ENCODE results near the gene MRPS30. TPM values are rescaled to one million over a fixed set of nuclear protein-coding genes. Genes with fewer than 3 reads are reported as not detected.
"Not testable (repeated sequence)": the region's sequence is repeated elsewhere in the genome, so short reads cannot be mapped to it uniquely, and the experiment has no call there.

MRPS30 gene
- total RNA-seq, 2 experiments from 2014 or later: 37.8 to 42.5 TPM

GRCh38 chr5:44794371-44794770 lies 14.4 kb upstream of the MRPS30 start:
- Mint-ChIP-seq H3K4me3 (no peak overlapping the region), H3K36me3 (ENCODE audit: low read depth) (no peaks in the 10 kb centered on the region), H3K27me3 (no peaks in the 10 kb centered on the region), H3K4me1 (peaks cover 5% of the 10 kb centered on the region), H3K9me3 (peaks cover 35% of the 10 kb centered on the region), H3K27ac (no peak overlapping the region)
- ChIA-PET CTCF (no interaction called here), POLR2A (no interaction called here)
- no peak for DNase-seq

GRCh38 chr5:44795496-44795895 lies 13.3 kb upstream of the MRPS30 start:
- Mint-ChIP-seq H3K27ac (no peak overlapping the region), H3K9me3 (peaks cover 35% of the 10 kb centered on the region), H3K36me3 (ENCODE audit: low read depth) (no peaks in the 10 kb centered on the region), H3K4me1 (peaks cover 5% of the 10 kb centered on the region), H3K4me3 (no peak overlapping the region), H3K27me3 (no peaks in the 10 kb centered on the region)
- CTCF ChIA-PET: no interaction called here
- POLR2A ChIA-PET: no interaction called here
- DNase-seq: no peak

- Mint-ChIP-seq H3K36me3 (ENCODE audit: low read depth) (no peaks in the 10 kb centered on the region), H3K4me1 (peaks cover 5% of the 10 kb centered on the region), H3K4me3 (no peak overlapping the region), H3K9me3 (peaks cover 26% of the 10 kb centered on the region), H3K27me3 (peaks cover 7% of the 10 kb centered on the region), H3K27ac (no peak overlapping the region)
- CTCF ChIA-PET: no interaction called here
- DNase-seq: no peak
- POLR2A ChIA-PET: no interaction called here
Observed at GRCh38 chr5:44797841-44798240, 10.9 kb upstream of the MRPS30 start.

DNA sequence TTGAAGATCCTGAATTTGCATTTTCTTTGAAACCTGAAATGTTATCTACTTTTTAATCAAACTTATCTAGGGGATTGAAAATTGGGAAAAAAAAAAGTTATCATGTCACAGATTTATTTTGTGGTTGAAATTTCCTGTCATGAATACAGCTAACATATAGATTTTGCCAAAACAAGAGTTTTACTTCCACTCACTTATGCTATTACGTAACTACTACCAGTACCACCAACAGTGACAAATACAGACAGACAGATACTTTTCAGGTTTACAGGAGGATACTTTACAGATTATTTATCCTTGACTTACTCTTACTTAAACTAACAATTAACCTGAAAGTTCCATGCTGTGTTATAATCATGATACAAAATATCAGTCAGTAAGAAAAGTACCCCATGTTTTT lies 6.8 kb upstream of the MRPS30 start:
- POLR2A ChIA-PET: no interaction called here
- no peaks in the 10 kb centered on the region for H3K36me3 Mint-ChIP-seq (ENCODE audit: low read depth)

GRCh38 chr5:44806608-44807007 lies 2.1 kb upstream of the MRPS30 start:
- no peaks in the 10 kb centered on the region for H3K27me3 Mint-ChIP-seq
- ChIA-PET CTCF (no interaction called here), POLR2A (no interaction called here)
- DNase-seq: no peak
- H3K9me3 Mint-ChIP-seq: no peaks in the 10 kb centered on the region
- H3K36me3 Mint-ChIP-seq (ENCODE audit: low read depth): peaks cover 13% of the 10 kb centered on the region
- H3K27ac Mint-ChIP-seq: no peak overlapping the region
- H3K4me3 Mint-ChIP-seq: no peak overlapping the region
- H3K4me1 Mint-ChIP-seq: peaks cover 26% of the 10 kb centered on the region

More for the DNA sequence above, 6.8 kb upstream of the MRPS30 start:
- CTCF ChIA-PET: no interaction called here
- Mint-ChIP-seq H3K9me3 (peaks cover 2% of the 10 kb centered on the region), H3K4me3 (no peak overlapping the region), H3K27ac (no peak overlapping the region), H3K4me1 (peaks cover 5% of the 10 kb centered on the region), H3K27me3 (peaks cover 7% of the 10 kb centered on the region)
- no peak for DNase-seq

DNA sequence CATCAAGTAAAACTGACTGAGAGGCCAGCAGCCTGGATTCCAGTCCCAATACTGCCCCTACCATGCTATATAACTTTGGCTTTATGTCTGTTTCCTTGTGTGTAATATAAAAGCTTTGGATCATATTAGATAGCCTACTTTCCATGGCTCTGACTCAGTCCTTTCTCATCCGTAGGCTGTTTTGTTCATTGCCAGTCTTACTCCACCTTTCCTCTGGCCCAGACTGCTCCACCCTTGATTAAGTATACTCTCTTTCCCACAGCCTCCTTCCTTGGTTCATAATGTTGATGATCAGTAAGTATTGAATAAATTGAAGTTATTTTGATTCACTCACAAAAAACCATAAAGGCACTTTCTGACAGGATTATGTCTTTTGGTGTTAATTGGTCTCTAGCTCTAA lies 1.5 kb upstream of the MRPS30 start:
- CTCF ChIA-PET: no interaction called here
- Mint-ChIP-seq H3K9me3 (no peaks in the 10 kb centered on the region), H3K36me3 (ENCODE audit: low read depth) (peaks cover 18% of the 10 kb centered on the region), H3K4me1 (peaks cover 30% of the 10 kb centered on the region), H3K27me3 (no peaks in the 10 kb centered on the region), H3K27ac (no peak overlapping the region), H3K4me3 (no peak overlapping the region)
- DNase-seq: no peak
- POLR2A ChIA-PET: no interaction called here

- Mint-ChIP-seq H3K36me3 (ENCODE audit: low read depth) (peaks cover 30% of the 10 kb centered on the region), H3K9me3 (no peaks in the 10 kb centered on the region), H3K4me1 (peaks cover 35% of the 10 kb centered on the region), H3K4me3 (peak overlapping the region; percentile 96), H3K27ac (peak overlapping the region; percentile 94), H3K27me3 (no peaks in the 10 kb centered on the region)
- POLR2A ChIA-PET: interaction anchor here (0.9 to 1.0 kb wide), 2 partner anchors 13 to 1325 kb away, joined by 3 read pairs; no protein-coding TSS in a partner anchor
- DNase-seq: peak; percentile 55
- CTCF ChIA-PET: interaction anchor here (1.8 kb wide), 1 partner anchor 10 kb away, joined by 5 read pairs; no protein-coding TSS in a partner anchor
Observed at GRCh38 chr5:44809215-44809955, 638 bp downstream of the MRPS30 start.

DNA sequence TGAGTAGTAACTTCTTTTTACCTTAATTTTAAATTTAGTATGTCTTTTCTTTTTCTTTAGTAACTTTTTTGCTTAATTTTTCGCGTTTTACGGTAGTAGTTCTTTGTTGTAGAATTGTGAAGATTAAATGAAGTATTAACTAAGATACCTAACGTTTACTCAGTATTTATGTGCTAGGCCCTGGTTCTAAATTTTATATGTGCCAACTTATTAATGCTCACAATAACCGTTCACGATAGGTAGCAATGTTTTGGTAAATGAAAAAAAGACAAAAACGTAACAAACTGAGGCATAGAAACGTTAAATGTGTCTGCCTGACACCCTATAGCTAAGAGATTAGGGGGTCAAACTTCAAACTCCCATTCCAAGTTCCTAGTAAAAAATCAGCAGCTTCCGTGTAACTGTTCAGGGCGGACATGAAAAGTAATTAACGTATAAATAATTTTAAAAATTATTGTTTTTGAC lies 1.2 kb downstream of the MRPS30 start:
- Mint-ChIP-seq H3K27me3 (no peaks in the 10 kb centered on the region), H3K36me3 (ENCODE audit: low read depth) (peaks cover 37% of the 10 kb centered on the region), H3K27ac (peak overlapping the region; percentile 94), H3K4me3 (peak overlapping the region; percentile 96), H3K9me3 (no peaks in the 10 kb centered on the region), H3K4me1 (peaks cover 35% of the 10 kb centered on the region)
- DNase-seq: no peak
- POLR2A ChIA-PET: interaction anchor here (0.9 to 1.0 kb wide), 2 partner anchors 13 to 1326 kb away, joined by 3 read pairs; no protein-coding TSS in a partner anchor
- CTCF ChIA-PET: interaction anchor here (1.8 kb wide), 1 partner anchor 11 kb away, joined by 5 read pairs; no protein-coding TSS in a partner anchor

GRCh38 chr5:44814761-44815160 lies 6.0 kb downstream of the MRPS30 start:
- CTCF ChIA-PET: no interaction called here
- Mint-ChIP-seq H3K27ac (peak overlapping the region; percentile 26), H3K27me3 (no peaks in the 10 kb centered on the region), H3K4me3 (no peak overlapping the region), H3K9me3 (no peaks in the 10 kb centered on the region), H3K36me3 (ENCODE audit: low read depth) (peaks cover 48% of the 10 kb centered on the region), H3K4me1 (peaks cover 26% of the 10 kb centered on the region)
- no peak for DNase-seq
- POLR2A ChIA-PET: no interaction called here

GRCh38 chr5:44821164-44821563 lies 12.4 kb downstream of the MRPS30 start:
- Mint-ChIP-seq H3K4me3 (no peak overlapping the region), H3K27ac (no peak overlapping the region), H3K9me3 (peaks cover 2% of the 10 kb centered on the region), H3K27me3 (no peaks in the 10 kb centered on the region), H3K4me1 (peaks cover 7% of the 10 kb centered on the region), H3K36me3 (ENCODE audit: low read depth) (peaks cover 38% of the 10 kb centered on the region)
- no peak for DNase-seq
- ChIA-PET POLR2A (no interaction called here), CTCF (no interaction called here)

- POLR2A ChIA-PET: not testable (repeated sequence)
- peaks cover 34% of the 10 kb centered on the region for H3K36me3 Mint-ChIP-seq (ENCODE audit: low read depth)
Observed at GRCh38 chr5:44824662-44825061, 15.9 kb downstream of the MRPS30 start.

GRCh38 chr5:44827681-44828080 lies 18.9 kb downstream of the MRPS30 start:
- CTCF ChIA-PET: no interaction called here
- POLR2A ChIA-PET: no interaction called here
- Mint-ChIP-seq H3K36me3 (ENCODE audit: low read depth) (peaks cover 18% of the 10 kb centered on the region), H3K4me3 (no peak overlapping the region), H3K27me3 (no peaks in the 10 kb centered on the region), H3K9me3 (peaks cover 2% of the 10 kb centered on the region), H3K4me1 (peaks cover 10% of the 10 kb centered on the region), H3K27ac (no peak overlapping the region)
- DNase-seq: no peak

More at GRCh38 chr5:44824662-44825061, 15.9 kb downstream of the MRPS30 start:
- CTCF ChIA-PET, DNase-seq, H3K27ac Mint-ChIP-seq, H3K4me3 Mint-ChIP-seq, H3K27me3 Mint-ChIP-seq, H3K9me3 Mint-ChIP-seq: not testable (repeated sequence)
- peaks cover 16% of the 10 kb centered on the region for H3K4me1 Mint-ChIP-seq

- ChIA-PET CTCF (interaction anchor here (1.0 kb wide), 1 partner anchor 8 kb away, joined by 3 read pairs; no protein-coding TSS in a partner anchor), POLR2A (no interaction called here)
- peaks cover 9% of the 10 kb centered on the region for H3K4me1 Mint-ChIP-seq
- peaks cover 17% of the 10 kb centered on the region for H3K36me3 Mint-ChIP-seq (ENCODE audit: low read depth)
- DNase-seq: no peak
- no peak overlapping the region for H3K27ac Mint-ChIP-seq
- H3K4me3 Mint-ChIP-seq: no peak overlapping the region
- no peaks in the 10 kb centered on the region for H3K27me3 Mint-ChIP-seq
- H3K9me3 Mint-ChIP-seq: peaks cover 2% of the 10 kb centered on the region
Observed at GRCh38 chr5:44828719-44829118, 20.0 kb downstream of the MRPS30 start.

- ChIA-PET POLR2A (no interaction called here), CTCF (no interaction called here)
- Mint-ChIP-seq H3K27me3 (no peaks in the 10 kb centered on the region), H3K4me3 (no peak overlapping the region), H3K9me3 (no peaks in the 10 kb centered on the region), H3K4me1 (peaks cover 11% of the 10 kb centered on the region), H3K36me3 (ENCODE audit: low read depth) (peaks cover 8% of the 10 kb centered on the region), H3K27ac (no peak overlapping the region)
- DNase-seq: no peak
Observed at GRCh38 chr5:44830951-44831350, 22.2 kb downstream of the MRPS30 start.
